Inflammatory macrophage treated with lipopolysaccharide for 4 hours (primary cell): ENCODE results near the gene NUDCD3.
"Not testable (repeated sequence)": the region's sequence is repeated elsewhere in the genome, so short reads cannot be mapped to it uniquely, and the experiment has no call there.

Experiments
- DNase-seq: peaks from one replicate; pipeline ENCODE4 v3.0.0-alpha.2; 2020

Gene NUDCD3

GRCh38 chr7:44445986-44446671 lies 44.3 kb downstream of the NUDCD3 start:
- no peak for DNase-seq

GRCh38 chr7:44441079-44441478 lies 49.4 kb downstream of the NUDCD3 start:
- no peak for DNase-seq

GRCh38 chr7:44440577-44441078 lies 49.8 kb downstream of the NUDCD3 start:
- no peak for DNase-seq

GRCh38 chr7:44439926-44440325 lies 50.5 kb downstream of the NUDCD3 start:
- no peak for DNase-seq

GRCh38 chr7:44438816-44439215 lies 51.6 kb downstream of the NUDCD3 start:
- DNase-seq: no peak

- DNase-seq: no peak
Observed at GRCh38 chr7:44434201-44434600, 56.3 kb downstream of the NUDCD3 start.

GRCh38 chr7:44433255-44434022 lies 57.0 kb downstream of the NUDCD3 start:
- DNase-seq: no peak

- no peak for DNase-seq
Observed at GRCh38 chr7:44432381-44432977, 58.0 kb downstream of the NUDCD3 start.

- no peak for DNase-seq
Observed at GRCh38 chr7:44431091-44431608, 59.3 kb downstream of the NUDCD3 start.

- no peak for DNase-seq
Observed at GRCh38 chr7:44430054-44430453, 60.4 kb downstream of the NUDCD3 start.

GRCh38 chr7:44424762-44425161 lies 65.7 kb downstream of the NUDCD3 start:
- not testable (repeated sequence) for DNase-seq

GRCh38 chr7:44416941-44417340 lies 73.5 kb downstream of the NUDCD3 start:
- DNase-seq: no peak

- no peak for DNase-seq
Observed at GRCh38 chr7:44415510-44415909, 74.9 kb downstream of the NUDCD3 start.

- DNase-seq: no peak
Observed at GRCh38 chr7:44415047-44415446, 75.4 kb downstream of the NUDCD3 start.

GRCh38 chr7:44411306-44411705 lies 79.2 kb downstream of the NUDCD3 start:
- DNase-seq: no peak

GRCh38 chr7:44408596-44408995 lies 81.9 kb downstream of the NUDCD3 start:
- DNase-seq: no peak

GRCh38 chr7:44403775-44404174 lies 86.7 kb downstream of the NUDCD3 start:
- DNase-seq: no peak

- no peak for DNase-seq
Observed at GRCh38 chr7:44403176-44403759, 87.2 kb downstream of the NUDCD3 start.

GRCh38 chr7:44402401-44403060 lies 87.9 kb downstream of the NUDCD3 start:
- no peak for DNase-seq

GRCh38 chr7:44401692-44402091 lies 88.8 kb downstream of the NUDCD3 start:
- no peak for DNase-seq

- DNase-seq: no peak
Observed at GRCh38 chr7:44400033-44400511, 90.4 kb downstream of the NUDCD3 start.

GRCh38 chr7:44398953-44399574 lies 91.4 kb downstream of the NUDCD3 start:
- DNase-seq: no peak
